Activated gamma-delta T cell treated with anti-CD3 and anti-CD28 coated beads, Interleukin-2, amount 50 U/mL, for 16 hours (primary cell): ENCODE data around the gene ZNF736.
"Not testable (repeated sequence)": the region's sequence is repeated elsewhere in the genome, so short reads cannot be mapped to it uniquely, and the experiment has no call there.

Experiments used
- DNase-seq: peaks from one replicate; pipeline ENCODE4 v3.0.0-alpha.2; 2020; ENCODE audit warnings: low read depth

The ZNF736 gene

DNA sequence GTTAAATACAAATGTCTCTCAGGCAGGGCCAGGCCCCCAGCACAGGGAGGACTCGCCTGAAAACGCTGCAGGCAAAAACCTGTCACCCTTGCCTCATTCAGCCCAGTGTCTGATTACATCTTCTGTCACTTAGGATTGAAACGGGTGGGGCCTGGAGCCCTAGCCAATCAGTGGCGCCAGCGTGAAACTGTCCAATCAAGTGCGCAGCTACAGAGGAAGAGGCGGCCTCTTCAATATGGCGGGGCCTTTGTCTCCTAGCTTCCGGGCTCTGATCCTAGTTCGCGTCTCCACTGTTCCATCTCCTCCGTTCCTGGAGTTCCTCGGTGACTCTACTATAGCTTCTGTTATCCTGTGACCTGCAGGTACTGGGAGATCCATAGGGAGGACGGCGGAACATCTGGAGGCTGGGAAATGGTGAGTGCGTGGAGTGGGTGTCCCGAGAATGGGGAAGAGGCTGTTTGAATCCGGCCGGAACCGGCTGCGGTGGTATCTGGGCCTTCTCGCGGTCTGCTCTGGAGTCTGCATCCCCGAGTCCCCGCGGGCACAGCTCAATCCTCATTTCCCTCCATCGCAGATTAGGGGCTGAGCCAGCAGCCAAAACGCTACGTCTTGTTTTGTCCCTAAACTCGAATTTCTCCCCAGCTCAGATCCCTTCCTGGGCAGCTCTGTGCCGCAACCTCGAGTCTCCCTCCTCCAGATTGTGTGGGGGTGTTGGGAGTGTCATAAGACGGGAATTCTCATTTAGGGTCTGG is at the start of gene ZNF736:
TSS of gene ZNF736 (plus strand) at position 222 of the 752 bp plus-strand sequence. CDS start at position 412, 190 bp downstream.
- peak; percentile 75 for DNase-seq

DNA sequence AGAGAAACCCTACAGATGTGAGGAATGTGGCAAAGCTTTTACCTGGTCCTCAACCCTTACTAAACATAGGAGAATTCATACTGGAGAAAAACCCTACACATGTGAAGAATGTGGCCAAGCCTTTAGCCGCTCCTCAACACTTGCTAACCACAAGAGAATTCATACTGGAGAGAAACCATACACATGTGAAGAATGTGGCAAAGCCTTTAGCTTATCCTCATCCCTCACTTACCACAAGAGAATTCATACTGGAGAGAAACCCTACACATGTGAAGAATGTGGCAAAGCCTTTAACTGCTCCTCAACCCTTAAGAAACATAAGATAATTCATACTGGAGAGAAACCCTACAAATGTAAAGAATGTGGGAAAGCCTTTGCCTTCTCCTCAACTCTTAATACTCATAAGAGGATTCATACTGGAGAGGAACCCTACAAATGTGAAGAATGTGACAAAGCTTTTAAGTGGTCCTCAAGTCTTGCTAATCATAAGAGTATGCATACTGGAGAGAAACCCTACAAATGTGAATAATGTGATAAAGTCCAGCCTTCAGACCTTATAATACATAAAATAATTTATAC is 47.3 kb upstream of the ZNF736 start:
- no peak for DNase-seq

DNA sequence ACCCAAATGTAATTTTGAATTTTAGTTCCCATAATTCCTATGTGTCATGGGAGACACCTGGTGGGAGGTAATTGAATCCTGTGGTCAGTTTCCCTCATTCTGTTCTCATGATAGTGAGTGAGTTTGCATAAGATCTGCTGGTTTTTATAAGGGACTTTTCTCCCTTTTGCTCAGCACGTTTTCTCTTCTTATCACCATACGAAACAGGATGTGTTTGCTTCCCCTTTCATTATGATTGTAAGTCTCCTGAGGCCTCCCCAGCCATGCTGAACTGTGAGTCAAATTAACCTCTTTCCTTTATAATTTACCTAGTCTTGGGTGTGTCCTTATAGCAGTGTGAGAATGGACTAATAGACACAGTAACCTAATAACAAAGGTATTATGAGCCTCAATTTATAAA is 36.1 kb upstream of the ZNF736 start:
- DNase-seq, result no peak

DNA sequence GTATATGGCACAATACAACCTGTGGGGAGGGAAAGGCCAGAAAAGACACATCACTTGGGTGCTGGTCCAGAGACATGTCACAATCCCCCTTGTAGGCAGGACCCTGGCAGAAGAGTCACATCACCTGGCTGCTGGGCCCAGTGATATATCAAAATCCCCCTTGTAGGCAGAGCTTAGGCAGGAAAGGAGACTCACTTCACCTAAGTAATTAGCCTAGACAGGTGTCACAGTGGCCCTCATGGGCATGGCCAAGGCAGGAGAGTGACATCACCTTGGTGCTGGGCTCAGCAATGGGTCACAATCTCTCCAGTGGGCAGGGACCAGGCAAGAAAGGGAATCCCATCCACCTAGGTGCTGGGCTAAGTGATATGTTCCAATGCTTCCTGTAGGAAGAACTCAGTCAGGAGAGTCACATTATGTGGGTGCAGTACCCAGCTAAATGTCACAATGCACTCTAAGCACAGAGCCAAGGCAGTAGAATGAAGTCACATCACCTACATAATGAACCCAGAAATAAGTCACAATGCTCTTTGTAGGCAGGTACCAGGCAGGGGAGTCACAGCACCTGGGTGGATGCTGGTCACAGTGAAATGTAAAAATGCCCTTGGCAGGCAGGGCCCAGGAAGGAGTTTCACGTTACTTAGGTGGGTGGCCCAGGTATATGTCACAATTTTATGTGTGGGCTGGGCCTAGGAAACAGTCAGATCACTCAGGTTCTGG is 18.9 kb upstream of the ZNF736 start:
- no peak for DNase-seq

DNA sequence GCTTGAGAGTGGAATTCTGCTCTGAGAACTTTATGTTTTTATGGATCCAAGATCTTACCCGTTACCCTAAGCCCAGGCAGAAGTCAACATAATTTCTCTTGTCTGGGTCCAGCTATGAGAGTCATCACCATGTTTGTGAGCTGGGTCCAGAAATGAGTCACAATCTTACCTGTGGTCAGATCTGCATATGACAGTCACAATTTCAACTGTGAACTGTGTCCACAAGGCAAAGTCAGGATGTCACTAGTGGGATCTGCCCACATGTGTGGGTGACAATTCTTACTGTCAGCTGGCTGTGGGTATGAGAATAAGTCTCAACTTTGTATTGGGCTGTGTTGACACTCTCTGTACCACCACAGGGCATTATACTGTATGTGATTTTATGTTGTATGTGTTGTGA is 16.3 kb upstream of the ZNF736 start:
- not testable (repeated sequence) for DNase-seq

DNA sequence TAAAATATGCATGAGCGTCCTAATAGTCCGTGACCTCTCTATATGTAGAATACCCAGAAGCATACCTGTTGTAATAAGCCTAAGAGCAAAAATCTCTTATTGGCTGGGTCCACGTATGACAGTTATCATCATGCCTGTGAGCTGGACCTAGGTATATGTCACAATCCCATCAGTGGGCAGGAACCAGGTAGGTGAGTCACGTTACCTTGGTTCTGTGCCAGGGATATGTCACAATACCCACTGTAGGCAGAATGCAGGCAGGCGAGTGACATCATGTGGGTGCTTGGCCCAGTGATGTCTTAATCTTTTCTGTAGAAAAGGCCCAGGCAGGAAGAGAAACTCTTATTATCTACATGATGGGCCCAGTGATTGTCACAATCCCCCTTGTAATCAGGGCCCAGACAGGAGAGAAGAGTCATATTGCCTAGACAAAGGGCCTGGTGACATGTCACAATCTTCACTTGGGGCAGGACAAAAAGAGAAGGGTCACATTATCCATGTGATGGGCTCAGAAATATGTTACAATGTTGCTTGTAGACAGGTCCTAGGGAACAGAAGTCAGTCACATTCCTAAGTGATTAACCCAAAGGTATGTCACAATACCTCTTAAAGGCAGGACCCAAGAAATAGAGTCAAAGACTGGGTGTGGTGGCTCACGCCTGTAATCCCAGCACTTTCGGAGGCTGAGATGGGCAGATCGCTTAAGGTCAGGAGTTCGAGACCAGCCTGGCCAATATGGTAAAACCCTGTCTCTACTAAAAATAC is 12.9 kb upstream of the ZNF736 start:
- no peak for DNase-seq

DNA sequence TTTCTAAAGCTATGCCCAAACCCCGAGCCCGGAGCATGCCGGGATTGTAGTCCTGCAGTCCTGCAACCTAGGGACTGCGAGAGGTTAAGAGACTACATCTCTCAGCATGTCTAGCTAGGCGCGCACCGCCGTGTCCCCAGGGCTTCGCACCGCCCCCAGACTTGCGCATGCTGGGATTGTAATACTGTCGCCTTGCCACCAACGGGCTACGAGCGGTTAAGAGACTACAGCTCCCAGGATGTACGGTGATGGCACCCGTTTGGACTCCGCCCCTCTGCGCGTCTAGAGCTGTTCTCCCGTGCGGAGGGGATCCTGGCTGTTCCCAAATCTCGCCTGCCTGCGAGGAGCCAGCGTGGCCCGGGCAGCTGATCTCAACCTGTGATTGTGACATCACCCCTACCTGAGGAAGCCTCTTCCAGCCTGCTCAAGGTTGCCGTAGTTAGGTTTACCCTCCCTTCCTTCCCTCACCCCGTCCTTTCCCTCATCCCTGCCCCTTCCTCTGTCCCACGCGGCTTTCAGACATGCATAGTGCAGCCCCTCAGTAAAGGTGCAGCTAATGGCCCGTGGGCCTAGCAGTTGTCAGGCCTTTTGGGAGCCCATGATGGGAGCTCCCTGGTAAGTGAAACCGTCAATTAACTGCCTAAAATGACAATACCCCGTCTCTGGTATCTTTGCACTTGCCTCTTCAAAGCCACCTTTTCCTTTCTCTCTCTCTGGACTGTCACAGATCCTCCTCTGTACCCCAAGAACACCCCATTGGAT is 6.3 kb upstream of the ZNF736 start:
- peak; percentile 91 for DNase-seq

DNA sequence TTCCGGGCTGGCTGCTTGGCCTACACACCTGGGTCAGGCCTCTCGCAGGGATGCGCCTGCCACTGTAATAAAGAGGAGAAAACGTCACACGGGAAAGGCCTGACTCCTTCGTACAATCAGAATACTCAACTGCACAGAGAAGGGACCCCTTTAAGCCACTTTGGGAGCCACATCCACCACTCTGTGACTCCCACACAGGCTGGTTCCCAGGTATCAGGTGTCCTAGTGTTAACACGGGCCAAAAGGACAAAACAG is 5.8 kb upstream of the ZNF736 start:
- DNase-seq, result no peak

DNA sequence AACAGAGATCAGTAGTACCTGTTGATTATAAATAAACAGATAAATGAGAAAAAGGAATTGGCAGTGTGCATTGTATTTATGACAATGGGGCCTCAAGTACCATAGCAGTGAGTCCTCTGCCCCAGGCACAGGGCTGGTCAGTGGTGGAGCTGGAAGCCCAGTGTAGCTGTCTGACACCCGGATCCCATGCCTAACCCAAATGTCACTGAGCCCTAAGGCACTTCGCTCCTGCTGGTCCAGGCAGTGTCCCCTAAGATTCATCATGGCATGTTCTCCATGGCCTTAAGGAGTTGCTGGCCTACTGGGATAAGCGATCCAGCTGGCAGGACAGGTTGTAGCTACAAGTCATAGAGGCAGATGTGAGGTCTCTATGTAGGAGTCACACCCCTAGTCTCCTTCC is 3.3 kb upstream of the ZNF736 start:
- no peak for DNase-seq

DNA sequence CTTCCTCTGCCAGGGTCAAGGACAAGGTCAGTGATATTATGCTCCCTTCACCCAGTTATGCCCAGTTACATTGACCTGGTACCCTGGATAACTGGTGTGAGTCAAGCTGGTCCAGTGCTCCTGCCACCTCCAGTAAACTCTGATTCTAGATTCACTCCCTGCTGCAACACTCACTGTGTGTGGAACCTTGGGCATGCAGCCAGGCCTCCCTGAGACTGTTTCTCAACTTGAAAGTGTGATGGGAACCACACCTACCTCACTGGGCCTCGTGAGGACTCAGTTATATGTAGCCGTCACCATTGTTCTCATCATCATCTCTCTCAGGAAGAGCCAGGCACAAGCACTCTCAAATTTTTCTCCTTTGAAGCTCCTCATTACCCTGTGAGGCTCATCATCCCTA is 935 bp upstream of the ZNF736 start:
- no peak for DNase-seq

DNA sequence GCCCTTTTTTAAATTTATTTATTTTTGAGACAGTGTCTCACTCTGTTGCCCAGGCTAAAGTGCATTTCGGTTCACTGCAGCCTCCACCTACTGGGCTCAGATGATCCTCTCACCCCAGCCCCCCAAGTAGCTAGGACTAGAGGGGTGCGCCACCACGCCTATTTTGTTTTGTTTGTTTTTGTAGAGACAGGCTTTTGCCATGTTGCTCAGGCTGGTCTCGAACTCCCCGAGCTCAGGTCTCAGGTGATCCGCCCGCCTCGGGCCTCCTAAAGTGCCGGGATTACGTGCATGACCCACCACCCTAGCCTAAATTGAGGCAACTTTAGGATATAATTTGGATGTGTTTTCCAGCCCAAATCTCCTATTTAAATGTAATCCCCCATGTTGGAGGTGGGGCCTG is 805 bp downstream of the ZNF736 start:
- DNase-seq, result no peak

DNA sequence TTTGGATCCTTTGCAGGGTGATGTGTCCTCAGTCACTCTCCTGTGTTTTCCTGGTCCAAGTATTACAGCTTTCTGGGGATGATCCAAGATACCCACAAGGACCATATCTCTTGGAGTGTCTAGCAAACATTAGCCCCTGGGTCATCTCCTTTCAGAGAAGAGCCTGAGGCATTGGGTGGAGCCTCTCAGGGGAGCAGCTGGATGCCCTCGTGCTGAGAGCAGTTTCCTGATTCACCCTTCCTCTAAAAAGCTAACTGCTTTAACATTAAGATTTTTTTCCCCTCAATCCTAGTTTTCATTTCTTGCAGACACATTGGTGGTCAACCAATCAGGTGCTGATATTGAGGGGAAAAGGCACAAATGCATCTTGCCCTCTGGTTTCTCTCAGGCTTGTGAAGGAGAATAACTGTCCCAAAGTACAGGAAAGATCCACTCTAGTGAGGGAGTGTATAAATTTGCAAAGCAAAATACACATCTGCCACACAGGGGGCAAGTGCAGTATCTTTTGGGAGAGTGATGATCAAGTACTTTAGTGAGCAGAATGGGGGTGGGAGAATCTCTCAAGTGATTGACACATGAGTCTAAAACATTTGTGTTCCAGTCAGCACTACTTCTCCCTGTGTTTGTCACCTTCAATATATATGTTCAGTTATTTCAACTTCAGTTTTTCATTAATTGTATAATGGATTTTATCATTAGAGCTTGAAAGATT is 2.4 kb downstream of the ZNF736 start:
- not testable (repeated sequence) for DNase-seq

DNA sequence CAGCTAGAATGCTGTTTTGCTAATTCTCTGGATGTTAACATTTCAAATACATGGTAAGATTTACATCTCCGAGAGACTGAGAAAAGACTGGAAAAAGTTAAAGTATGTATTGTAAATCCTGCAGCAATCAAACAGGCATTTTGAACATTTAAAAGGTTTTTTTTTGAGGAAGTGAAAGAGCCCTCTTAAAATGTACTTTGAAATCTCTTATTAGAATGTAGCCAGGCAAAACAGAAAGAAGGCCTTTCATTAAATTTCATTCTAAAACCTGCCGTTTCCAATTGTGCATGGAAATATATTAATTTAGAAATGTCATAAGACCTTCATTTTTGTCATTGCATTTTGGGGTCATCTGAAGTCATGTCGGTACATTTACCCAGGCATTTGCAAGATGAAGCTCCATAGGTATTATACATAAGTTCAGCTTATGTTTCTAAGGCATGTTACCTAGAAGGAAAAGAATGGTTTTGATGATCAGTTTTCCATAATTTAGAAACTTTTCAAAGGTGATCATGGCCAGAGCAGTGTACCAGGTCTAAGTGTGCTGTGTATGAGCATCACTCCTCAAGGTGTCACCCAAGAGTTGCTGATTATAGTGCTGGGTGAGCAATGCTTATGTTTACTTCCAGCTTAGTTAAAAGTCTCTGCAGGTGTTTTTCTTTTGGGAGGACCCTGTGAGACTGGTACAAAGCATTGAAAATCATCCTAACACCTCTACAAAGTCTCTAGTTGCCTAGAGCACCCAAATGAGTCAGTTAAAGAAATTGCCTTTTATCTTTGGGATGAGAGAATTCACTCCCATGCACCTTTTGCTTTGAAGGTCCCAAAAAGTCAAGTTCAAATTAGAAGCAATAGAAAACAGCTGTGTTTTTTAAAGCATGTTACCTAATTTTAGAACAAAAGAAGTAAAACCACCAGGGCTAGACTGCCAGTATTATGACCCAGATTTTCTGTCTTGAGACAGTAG is 7.1 kb downstream of the ZNF736 start:
- DNase-seq, result no peak

DNA sequence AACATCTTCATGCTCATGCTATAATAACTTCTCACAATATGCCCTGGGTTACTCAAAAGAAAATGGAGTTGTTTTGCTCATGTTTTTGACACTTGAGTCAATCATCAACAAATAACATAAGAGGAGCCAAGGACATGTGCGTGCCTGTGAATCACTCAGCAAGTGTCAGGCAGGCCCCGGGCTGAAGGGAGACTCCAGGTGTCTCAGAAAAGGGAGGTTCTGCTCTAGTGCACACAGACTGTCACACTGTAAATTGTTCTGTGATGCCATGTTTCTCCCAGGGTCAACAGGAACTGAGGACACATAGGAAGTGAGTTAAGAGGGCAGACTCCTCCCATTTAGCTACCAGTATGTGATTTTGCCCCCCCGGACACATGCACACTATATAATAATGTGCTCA is 10.4 kb downstream of the ZNF736 start:
- not testable (repeated sequence) for DNase-seq

DNA sequence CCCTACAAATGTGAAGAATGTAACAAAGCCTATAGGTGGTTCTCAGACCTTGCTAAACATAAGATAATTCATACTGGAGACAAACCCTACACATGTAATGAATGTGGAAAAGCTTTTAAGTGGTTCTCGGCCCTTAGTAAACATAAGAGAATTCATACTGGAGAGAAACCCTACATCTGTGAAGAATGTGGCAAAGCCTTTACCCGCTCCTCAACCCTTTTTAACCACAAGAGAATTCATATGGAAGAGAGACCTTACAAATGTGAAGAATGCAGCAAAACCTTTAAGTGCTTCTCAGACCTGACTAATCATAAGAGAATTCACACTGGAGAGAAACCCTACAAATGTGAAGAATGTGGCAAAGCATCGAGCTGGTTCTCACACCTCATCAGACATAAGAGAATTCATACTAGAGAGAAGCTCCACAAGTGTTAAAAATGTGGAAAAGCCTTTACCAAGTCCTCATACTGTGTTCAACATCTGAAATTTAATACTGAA is 35.0 kb downstream of the ZNF736 start:
- DNase-seq, result not testable (repeated sequence)

DNA sequence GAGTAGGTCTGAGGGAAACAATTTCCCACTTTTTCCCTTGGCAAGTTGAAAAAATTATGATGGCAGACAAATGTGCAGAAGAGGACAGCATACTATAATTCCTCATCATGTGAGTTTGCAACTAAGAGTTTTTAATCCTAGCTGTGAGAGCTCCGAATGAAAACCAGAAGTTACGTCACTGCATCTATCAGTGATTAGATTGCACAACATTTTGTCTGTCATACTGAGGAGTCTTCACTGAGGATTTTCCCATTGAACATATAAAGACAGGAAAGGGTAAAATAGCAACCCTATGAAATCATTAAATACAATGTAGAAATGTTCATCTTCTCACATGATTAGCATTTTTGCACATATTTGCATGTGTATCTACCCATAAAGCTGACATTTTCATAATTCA is 45.8 kb downstream of the ZNF736 start:
- DNase-seq, result no peak

DNA sequence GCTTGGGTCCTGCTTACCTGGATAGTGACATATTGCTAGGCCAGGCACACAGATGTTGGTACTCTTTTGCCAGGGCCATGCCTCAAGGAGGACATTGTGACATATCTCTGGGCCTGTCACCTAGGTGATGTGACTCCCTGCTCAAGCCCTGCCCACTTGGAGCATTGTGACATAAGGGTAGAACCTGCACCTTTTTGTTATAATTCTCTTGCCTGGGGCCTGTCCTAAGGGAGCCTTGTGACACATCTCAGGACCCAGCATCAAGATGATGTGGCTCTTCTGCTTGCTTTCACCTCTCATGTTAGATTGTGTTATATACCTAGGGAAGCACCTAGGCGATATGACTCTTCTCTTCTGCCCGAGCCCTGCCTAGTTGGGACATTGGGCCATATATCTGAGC is 57.4 kb downstream of the ZNF736 start:
- no peak for DNase-seq

DNA sequence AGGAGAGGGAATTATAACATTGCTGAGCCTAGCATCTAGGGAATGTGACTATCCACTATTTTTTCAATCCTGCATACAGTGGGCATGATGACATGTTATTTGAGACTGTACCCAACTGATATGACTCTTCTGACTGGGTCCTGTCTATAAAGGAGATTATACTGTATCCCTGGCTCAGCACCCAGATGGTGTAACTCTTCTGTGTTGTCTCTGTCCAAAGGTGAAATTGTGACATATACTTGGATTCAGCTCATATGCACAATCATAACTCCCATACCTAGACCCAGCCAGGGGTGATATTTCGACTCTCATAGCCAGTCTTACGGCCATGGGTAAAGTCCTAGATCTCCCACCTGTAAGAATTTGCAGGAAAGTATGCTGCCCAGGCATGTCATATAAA is 59.3 kb downstream of the ZNF736 start:
- no peak for DNase-seq

DNA sequence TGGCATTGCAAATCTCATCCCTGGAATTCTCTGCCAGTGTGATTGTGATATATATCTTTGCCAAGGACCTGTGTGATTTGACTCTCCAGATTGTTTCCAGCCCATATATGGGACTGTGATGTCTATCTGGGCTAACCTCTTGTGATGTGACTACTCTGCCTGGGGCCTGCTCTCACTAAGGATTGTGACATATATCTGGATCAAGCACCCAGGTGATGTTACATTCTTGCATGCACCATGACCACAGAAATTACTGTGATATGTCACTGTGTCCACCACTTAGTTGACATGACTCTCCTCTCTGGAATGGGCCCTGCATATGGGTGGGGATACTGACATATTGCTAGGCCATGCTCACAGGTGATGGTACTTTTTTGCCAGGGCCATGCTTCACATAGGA is 86.6 kb downstream of the ZNF736 start:
- no peak for DNase-seq
